Psoas muscle (tissue), 8 donors: Measurements from ENCODE around the gene CLK2. TPM values are rescaled to one million over a fixed set of nuclear protein-coding genes. Genes with fewer than 3 reads are reported as not detected.

Source experiments
- ATAC-seq, 4 donors: fragments of 200-7000 bp; cut with Tn5 transposase; one replicate each; pipeline ENCODE4 v1.9.1; 2020; ENCODE audit warnings: moderate library complexity in 3 of 4, mild to moderate bottlenecking in 2 of 4
- DNase-seq, 2 donors: peaks; one replicate each; pipeline ENCODE4 v3.0.0-alpha.2; 2020
- H3K27ac ChIP-seq: fragments of 200-600 bp; one replicate; pipeline ENCODE4 v1.8.0; 2022
- H3K27me3 ChIP-seq, 3 donors: fragments of 200-600 bp in 1 of 3; one replicate each; pipeline versions ENCODE4 v1.6.1 to v1.8.0; 2013 to 2022; ENCODE audit warnings: low read length in 2 of 3, mild to moderate bottlenecking in 2 of 3, moderate library complexity in 1 of 3; ENCODE audit not compliant: insufficient read depth in 3 of 3
- H3K36me3 ChIP-seq, 2 donors: fragments of 200-600 bp in 1 of 2; one replicate each; pipeline versions ENCODE4 v1.6.1 to v1.8.0; 2013 to 2022; ENCODE audit warnings: low read depth in 1 of 2, mild to moderate bottlenecking in 1 of 2, moderate library complexity in 1 of 2; ENCODE audit not compliant: insufficient read depth in 1 of 2
- H3K4me1 ChIP-seq: fragments of 200-600 bp; one replicate; pipeline ENCODE4 v1.8.0; 2022
- H3K4me3 ChIP-seq: fragments of 200-600 bp; one replicate; pipeline ENCODE4 v1.8.0; 2022; ENCODE audit warnings: mild to moderate bottlenecking
- H3K9me3 ChIP-seq: fragments of 200-600 bp; one replicate; pipeline ENCODE4 v1.8.0; 2022
- CTCF ChIP-seq: fragments of 200-600 bp; IDR thresholded peaks from one replicate; pipeline ENCODE4 v1.8.0; 2022; ENCODE audit warnings: antibody characterized with exemption
- WGBS, 3 donors: extraction: QIAGEN DNeasy Blood & Tissue Kit; methylation state at CpG; one replicate each; pipeline versions ENCODE4 v1.1.6 to v1.1.7; 2013; 5-methylcytosine and 5-hydroxymethylcytosine counted together
- intact Hi-C, 2 donors: fragments of 100-400 bp; cut with DNase I; formaldehyde crosslinking; loops; one replicate each; pipeline versions ENCODE4 v1.11.0 to v1.14.2; 2022
- polyA plus RNA-seq, 3 donors: library from polyadenylated mRNA; stranded (reverse); fragments of 200-250 nt; gene quantifications; one replicate each; pipeline ENCODE4 v1.2.3, GENCODE V29; 2013
- total RNA-seq, 4 donors: library from RNA; stranded (reverse); fragmentation: NEBNext Ultra II Directional in 2 of 4; extraction: Animal tissue kit (Norgen Biotek cat#: 25700) in 2 of 4; gene quantifications; one replicate each; pipeline versions ENCODE4 v1.2.1 to v1.2.4, GENCODE V29; 2021 to 2023
- donor health status: healthy with polysubstance abuse.
- donor health status: DM: no; HTN: no; CAD: no; lungs with moderate emphysema.
- donor health status: Bipolar disorder and iron deficiency.
- donor health status: healthy.
- donor health status: DM: yes; HTN: yes; CAD: no.
- donor health status: DM: no; HTN: no; CAD: no.
- donor health status: DM: no; HTN: no; CAD: no.
- donor health status: DM: yes; HTN: yes; CAD: no.

CLK2 gene
- total and polyA plus RNA-seq, 7 donors = 11.7 to 28.5 (median 20.9) TPM

- TF ChIP-seq CTCF = peak; percentile 28
- Histone ChIP-seq H3K36me3 (peaks cover 0 to 23% of the 10 kb centered on the region in 2 donors), H3K4me3 (peak overlapping the region; percentile 69), H3K27ac (peak overlapping the region; percentile 91), H3K4me1 (peaks cover 16% of the 10 kb centered on the region), H3K27me3 (no peaks in the 10 kb centered on the region), H3K9me3 (no peaks in the 10 kb centered on the region)
- DNase-seq (peak; percentile 97 to 98), ATAC-seq (peak; percentile 93 to 95 (median 94))
- intact Hi-C loops = no loop called here
- 0% methylated on average over 49 to 53 of the region's 53 CpGs for WGBS, 3 donors
Observed at GRCh38 chr1:155244368-155245162, 28.7 kb downstream of the CLK2 start.

GRCh38 chr1:155242805-155243358 lies 30.4 kb downstream of the CLK2 start:
- intact Hi-C loops = no loop called here
- Histone ChIP-seq H3K36me3 (peaks cover 0 to 14% of the 10 kb centered on the region in 2 donors), H3K4me3 (peak overlapping the region; percentile 69), H3K4me1 (peaks cover 16% of the 10 kb centered on the region), H3K27me3 (no peaks in the 10 kb centered on the region), H3K9me3 (no peaks in the 10 kb centered on the region), H3K27ac (peak overlapping the region; percentile 91)
- DNase-seq = no peak
- ATAC-seq = no peak
- TF ChIP-seq CTCF = no peak
- 66 to 90% (median 73%) methylated on average over 3 of the region's 3 CpGs for whole genome bisulfite sequencing, 3 donors

GRCh38 chr1:155241841-155242264 lies 31.5 kb downstream of the CLK2 start:
- 59 to 67% (median 61%) methylated on average over 4 of the region's 4 CpGs for WGBS, 3 donors
- Histone ChIP-seq H3K36me3 (peaks cover 2 to 12% of the 10 kb centered on the region in 2 donors), H3K4me3 (no peak overlapping the region), H3K27me3 (no peaks in the 10 kb centered on the region), H3K27ac (no peak overlapping the region), H3K4me1 (peaks cover 16% of the 10 kb centered on the region), H3K9me3 (no peaks in the 10 kb centered on the region)
- ATAC-seq = no peak
- TF ChIP-seq CTCF = no peak
- DNase-seq = no peak
- intact Hi-C loops = no loop called here

GRCh38 chr1:155241069-155241679 lies 32.1 kb downstream of the CLK2 start:
- H3K27ac ChIP-seq = no peak overlapping the region
- H3K27me3 ChIP-seq = no peaks in the 10 kb centered on the region
- TF ChIP-seq CTCF = no peak
- WGBS, 3 donors = 12 to 15% (median 13%) methylated on average over 4 of the region's 4 CpGs
- H3K4me3 ChIP-seq = peak overlapping the region; percentile 61
- ATAC-seq = peak; percentile 35 to 58 (median 48)
- intact Hi-C loops = no loop called here
- no peaks in the 10 kb centered on the region for H3K9me3 ChIP-seq
- H3K36me3 ChIP-seq = peaks cover 3 to 18% of the 10 kb centered on the region in 2 donors
- H3K4me1 ChIP-seq = peaks cover 16% of the 10 kb centered on the region
- no peak for DNase-seq
